Trophoblast cell (in vitro differentiated cells and primary cell): Measurements from ENCODE around the gene DEFB121.

Experiments
- DNase-seq, 2 donors: peaks; one replicate each; pipeline ENCODE4 v3.0.0-alpha.2; 2016
- H2AFZ ChIP-seq: 2 replicates; pipeline ENCODE4 v1.6.1; 2013; ENCODE audit warnings: low read length, moderate library complexity, mild to moderate bottlenecking; ENCODE audit not compliant: insufficient read depth, poor library complexity
- H2AK5ac ChIP-seq: 2 replicates; pipeline ENCODE4 v1.6.1; 2013; ENCODE audit warnings: mild to moderate bottlenecking, low read length
- H2BK120ac ChIP-seq: 2 replicates; pipeline ENCODE4 v1.6.1; 2013; ENCODE audit warnings: low read length, mild to moderate bottlenecking, moderate library complexity; ENCODE audit not compliant: insufficient read depth, poor library complexity
- H2BK12ac ChIP-seq: 2 replicates; pipeline ENCODE4 v1.6.1; 2013; ENCODE audit warnings: mild to moderate bottlenecking, low read length, moderate library complexity
- H2BK5ac ChIP-seq: 2 replicates; pipeline ENCODE4 v1.6.1; 2013; ENCODE audit warnings: low read length, low read depth, moderate library complexity, mild to moderate bottlenecking; ENCODE audit not compliant: poor library complexity
- H3K14ac ChIP-seq: 2 replicates; pipeline ENCODE4 v1.6.1; 2013; ENCODE audit warnings: mild to moderate bottlenecking, low read length
- H3K18ac ChIP-seq: 2 replicates; pipeline ENCODE4 v1.6.1; 2013; ENCODE audit warnings: mild to moderate bottlenecking, low read length
- H3K23ac ChIP-seq: 2 replicates; pipeline ENCODE4 v1.6.1; 2013; ENCODE audit warnings: low read length
- H3K27ac ChIP-seq: 2 replicates; pipeline ENCODE4 v1.5.1; 2013; ENCODE audit warnings: low read depth, mild to moderate bottlenecking, inconsistent platforms, low read length, moderate library complexity
- H3K27me3 ChIP-seq: 2 replicates; pipeline ENCODE4 v1.6.1; 2013; ENCODE audit warnings: inconsistent platforms, mild to moderate bottlenecking, low read length, moderate library complexity; ENCODE audit not compliant: insufficient read depth
- H3K36me3 ChIP-seq, 2 experiments: 1 replicate in 1 of 2; 2 replicates in 1 of 2; pipeline ENCODE4 v1.6.1; 2013; ENCODE audit warnings: low read length in 2 of 2, mild to moderate bottlenecking in 2 of 2, moderate library complexity in 1 of 2; ENCODE audit not compliant: insufficient read depth in 2 of 2, control insufficient read depth in 1 of 2
- H3K4ac ChIP-seq: 2 replicates; pipeline ENCODE4 v1.6.1; 2013; ENCODE audit warnings: low read depth, mild to moderate bottlenecking, low read length, moderate library complexity
- H3K4me1 ChIP-seq, 2 experiments: 1 replicate in 1 of 2; 2 replicates in 1 of 2; pipeline ENCODE4 v1.6.1; 2013; ENCODE audit warnings: low read length in 2 of 2, mild to moderate bottlenecking in 2 of 2, moderate library complexity in 1 of 2; ENCODE audit not compliant: insufficient read depth in 2 of 2, control insufficient read depth in 1 of 2
- H3K4me2 ChIP-seq: 2 replicates; pipeline ENCODE4 v1.6.1; 2013; ENCODE audit warnings: inconsistent platforms, mild to moderate bottlenecking, low read length, moderate library complexity
- H3K4me3 ChIP-seq: 2 replicates; pipeline ENCODE4 v1.5.1; 2013; ENCODE audit warnings: mild to moderate bottlenecking, low read depth, low read length, inconsistent platforms
- H3K79me1 ChIP-seq: one replicate; pipeline ENCODE4 v1.6.1; 2013; ENCODE audit warnings: low read length
- H3K79me2 ChIP-seq: 2 replicates; pipeline ENCODE4 v1.6.1; 2013; ENCODE audit warnings: low read length, mild to moderate bottlenecking; ENCODE audit not compliant: control insufficient read depth, insufficient read depth, poor library complexity
- H3K9ac ChIP-seq: 2 replicates; pipeline ENCODE4 v1.6.1; 2013; ENCODE audit warnings: mild to moderate bottlenecking, low read length
- H3K9me3 ChIP-seq: 2 replicates; pipeline ENCODE4 v1.6.1; 2013; ENCODE audit warnings: low read depth, mild to moderate bottlenecking, control low read depth, inconsistent platforms, low read length; ENCODE audit not compliant: insufficient read depth
- H4K12ac ChIP-seq: 2 replicates; pipeline ENCODE4 v1.6.1; 2013; ENCODE audit warnings: low read depth, mild to moderate bottlenecking, low read length, moderate library complexity
- H4K8ac ChIP-seq: 2 replicates; pipeline ENCODE4 v1.6.1; 2013; ENCODE audit warnings: low read depth, mild to moderate bottlenecking, low read length, moderate library complexity
- H4K91ac ChIP-seq: one replicate; pipeline ENCODE4 v1.6.1; 2013; ENCODE audit warnings: low read depth, mild to moderate bottlenecking, low read length, moderate library complexity
- WGBS: extraction: QIAGEN DNeasy Blood & Tissue Kit; methylation state at CpG from one replicate; pipeline ENCODE4 v1.1.7; 2013; ENCODE audit warnings: missing lambda C conversion rate; ENCODE audit not compliant: insufficient read length, insufficient coverage; ENCODE audit errors: extremely low coverage; 5-methylcytosine and 5-hydroxymethylcytosine counted together

DEFB121 gene

GRCh38 chr20:31414381-31414780 is 8.4 kb upstream of the DEFB121 start:
- no peak overlapping the region for H2AFZ ChIP-seq
- no peaks in the 10 kb centered on the region for H3K79me1 ChIP-seq
- no peak overlapping the region for H3K23ac ChIP-seq
- no peak overlapping the region for H3K4me2 ChIP-seq
- H3K36me3 ChIP-seq: no peaks in the 10 kb centered on the region
- H2BK5ac ChIP-seq: no peak overlapping the region
- no peaks in the 10 kb centered on the region for H3K4me1 ChIP-seq
- H3K18ac ChIP-seq: no peak overlapping the region
- no peak overlapping the region for H4K8ac ChIP-seq
- H3K27me3 ChIP-seq: no peaks in the 10 kb centered on the region
- H4K91ac ChIP-seq: no peak overlapping the region
- no peak overlapping the region for H3K27ac ChIP-seq
- no peak overlapping the region for H2BK12ac ChIP-seq
- H3K79me2 ChIP-seq: no peaks in the 10 kb centered on the region
- H2AK5ac ChIP-seq: no peak overlapping the region
- no peak overlapping the region for H4K12ac ChIP-seq
- peaks cover 10% of the 10 kb centered on the region for H3K9me3 ChIP-seq
- no peak overlapping the region for H3K4ac ChIP-seq
- H2BK120ac ChIP-seq: no peak overlapping the region
- DNase-seq: no peak
- H3K9ac ChIP-seq: no peak overlapping the region
- WGBS: no CpG with 5 or more reads among the region's 6 CpGs
- H3K4me3 ChIP-seq: no peak overlapping the region
- H3K14ac ChIP-seq: no peak overlapping the region

- Histone ChIP-seq H3K14ac (no peak overlapping the region), H2AFZ (no peak overlapping the region), H2AK5ac (no peak overlapping the region), H3K36me3 (no peaks in the 10 kb centered on the region), H3K27me3 (no peaks in the 10 kb centered on the region), H2BK120ac (no peak overlapping the region), H3K4me1 (no peaks in the 10 kb centered on the region), H3K4me2 (no peak overlapping the region), H3K79me1 (no peaks in the 10 kb centered on the region), H3K4ac (no peak overlapping the region), H4K91ac (no peak overlapping the region), H4K8ac (no peak overlapping the region), H3K27ac (no peak overlapping the region), H3K9ac (no peak overlapping the region), H3K18ac (no peak overlapping the region), H2BK5ac (no peak overlapping the region), H3K9me3 (peaks cover 17% of the 10 kb centered on the region), H4K12ac (no peak overlapping the region), H2BK12ac (no peak overlapping the region), H3K23ac (no peak overlapping the region), H3K4me3 (no peak overlapping the region), H3K79me2 (no peaks in the 10 kb centered on the region)
- DNase-seq: no peak
- WGBS: no CpG with 5 or more reads among the region's 1 CpG
Observed at GRCh38 chr20:31410011-31410410, 4.0 kb upstream of the DEFB121 start.

- H2AFZ ChIP-seq: no peak overlapping the region
- H3K4ac ChIP-seq: no peak overlapping the region
- no peak overlapping the region for H2BK120ac ChIP-seq
- no peaks in the 10 kb centered on the region for H3K36me3 ChIP-seq
- no peak overlapping the region for H2BK12ac ChIP-seq
- H3K18ac ChIP-seq: no peak overlapping the region
- no peak overlapping the region for H2BK5ac ChIP-seq
- H3K23ac ChIP-seq: no peak overlapping the region
- no peaks in the 10 kb centered on the region for H3K4me1 ChIP-seq
- H2AK5ac ChIP-seq: no peak overlapping the region
- H3K4me3 ChIP-seq: no peak overlapping the region
- no peaks in the 10 kb centered on the region for H3K79me1 ChIP-seq
- no peak overlapping the region for H4K91ac ChIP-seq
- no peaks in the 10 kb centered on the region for H3K79me2 ChIP-seq
- H4K8ac ChIP-seq: no peak overlapping the region
- no peak overlapping the region for H3K4me2 ChIP-seq
- no peak overlapping the region for H3K27ac ChIP-seq
- no CpG with 5 or more reads among the region's 1 CpG for WGBS
- no peak overlapping the region for H3K14ac ChIP-seq
- H3K9me3 ChIP-seq: peaks cover 24% of the 10 kb centered on the region
- H3K9ac ChIP-seq: no peak overlapping the region
- H4K12ac ChIP-seq: no peak overlapping the region
- H3K27me3 ChIP-seq: no peaks in the 10 kb centered on the region
- no peak for DNase-seq
Observed at GRCh38 chr20:31403886-31404285, 2.1 kb downstream of the DEFB121 start.

GRCh38 chr20:31394900-31395299 is 11.1 kb downstream of the DEFB121 start:
- WGBS: 83% methylated on average over 1 of the region's 3 CpGs
- Histone ChIP-seq H3K36me3 (no peaks in the 10 kb centered on the region), H4K8ac (no peak overlapping the region), H3K4ac (no peak overlapping the region), H2BK120ac (no peak overlapping the region), H3K4me1 (no peaks in the 10 kb centered on the region), H4K91ac (no peak overlapping the region), H2BK5ac (no peak overlapping the region), H3K18ac (no peak overlapping the region), H2BK12ac (no peak overlapping the region), H3K27ac (no peak overlapping the region), H3K4me3 (no peak overlapping the region), H3K27me3 (no peaks in the 10 kb centered on the region), H2AK5ac (no peak overlapping the region), H2AFZ (no peak overlapping the region), H3K9ac (no peak overlapping the region), H3K14ac (no peak overlapping the region), H4K12ac (no peak overlapping the region), H3K79me1 (no peaks in the 10 kb centered on the region), H3K4me2 (no peak overlapping the region), H3K79me2 (no peaks in the 10 kb centered on the region), H3K23ac (no peak overlapping the region), H3K9me3 (peaks cover 27% of the 10 kb centered on the region)
- DNase-seq: no peak
